T-cell (primary cell): ENCODE measurements around the gene FZR1. TPM values are rescaled to one million over a fixed set of nuclear protein-coding genes. Genes with fewer than 3 reads are reported as not detected.

Experiments used
- ATAC-seq, 4 experiments: fragments of 200-7000 bp in 3 of 4; fragments of 150-1000 bp in 1 of 4; cut with Tn5 transposase; replicated peaks in 1 of 4; 1 replicate in 3 of 4; 2 replicates in 1 of 4; pipeline ENCODE4 v1.10.0; 2021; ENCODE audit warnings: moderate library complexity in 3 of 4, mild to moderate bottlenecking in 2 of 4, moderate number of reproducible peaks in 1 of 4
- CTCF ChIA-PET, 2 donors: fragments of 300-600 bp; sonication (Branson Sonifier 250); formaldehyde crosslinking; loops; one replicate each; lab custom pipeline; 2022; ENCODE audit warnings: antibody characterized with exemption in 2 of 2; lab: Charles Lee
- POLR2A ChIA-PET, 2 donors: fragments of 300-600 bp; sonication (Branson Sonifier 250); formaldehyde crosslinking; loops; one replicate each; lab custom pipeline; 2022; ENCODE audit warnings: antibody characterized with exemption in 2 of 2; lab: Charles Lee
- DNase-seq, 35 experiments: peaks; one replicate each; pipeline versions ENCODE4 v3.0.0 to v3.0.0-alpha.2; 2013 to 2023
- H3K27ac ChIP-seq: one replicate; pipeline ENCODE4 v1.5.1; 2013; ENCODE audit warnings: low read length
- H3K27me3 ChIP-seq, 2 experiments: replicated peaks in 1 of 2; 1 replicate in 1 of 2; 2 replicates in 1 of 2; pipeline versions ENCODE4 v1.6.1 to v1.7.0; 2013; ENCODE audit warnings: low read length in 1 of 2, mixed read lengths in 1 of 2; ENCODE audit not compliant: control insufficient read depth in 2 of 2, insufficient read depth in 2 of 2; ENCODE audit errors: extremely low read depth in 1 of 2
- H3K36me3 ChIP-seq, 2 donors: 1 replicate in 1 of 2; 2 replicates in 1 of 2; pipeline versions ENCODE4 v1.6.1 to v1.7.0; 2013; ENCODE audit warnings: low read length in 1 of 2; ENCODE audit not compliant: control insufficient read depth in 2 of 2, insufficient read depth in 1 of 2; ENCODE audit errors: extremely low read depth in 1 of 2
- H3K4me1 ChIP-seq, 2 experiments: 1 replicate in 1 of 2; 2 replicates in 1 of 2; pipeline versions ENCODE4 v1.6.1 to v1.7.0; 2013; ENCODE audit warnings: low read length in 2 of 2, mixed read lengths in 1 of 2; ENCODE audit not compliant: insufficient read depth in 2 of 2, control insufficient read depth in 1 of 2; ENCODE audit errors: extremely low read depth in 1 of 2
- H3K4me3 ChIP-seq, 2 donors: 1 replicate in 1 of 2; 2 replicates in 1 of 2; pipeline versions ENCODE4 v1.5.1 to v1.7.0; 2013; ENCODE audit warnings: mild to moderate bottlenecking in 2 of 2, low read length in 1 of 2, moderate library complexity in 1 of 2; ENCODE audit not compliant: control insufficient read depth in 1 of 2; ENCODE audit errors: extremely low read depth in 1 of 2
- H3K9me3 ChIP-seq: 2 replicates; pipeline ENCODE4 v1.7.0; 2013
- H3K27ac Mint-ChIP-seq, 2 donors: one replicate each; pipeline ENCODE4 v1.8.0; 2020 to 2021; ENCODE audit warnings: mild to moderate bottlenecking in 2 of 2, mixed read lengths in 2 of 2
- H3K27me3 Mint-ChIP-seq, 2 donors: one replicate each; pipeline ENCODE4 v1.8.0; 2021 to 2022; ENCODE audit warnings: mixed read lengths in 2 of 2
- H3K36me3 Mint-ChIP-seq: one replicate; pipeline ENCODE4 v1.8.0; 2021; ENCODE audit warnings: mixed read lengths
- H3K4me1 Mint-ChIP-seq, 3 donors: one replicate each; pipeline ENCODE4 v1.8.0; 2020 to 2022; ENCODE audit warnings: mixed read lengths in 3 of 3, mild to moderate bottlenecking in 1 of 3
- H3K4me3 Mint-ChIP-seq, 3 donors: one replicate each; pipeline ENCODE4 v1.8.0; 2020 to 2022; ENCODE audit warnings: mild to moderate bottlenecking in 3 of 3, mixed read lengths in 3 of 3, moderate library complexity in 3 of 3
- H3K9me3 Mint-ChIP-seq, 3 donors: one replicate each; pipeline ENCODE4 v1.8.0; 2020 to 2022; ENCODE audit warnings: mixed read lengths in 3 of 3
- WGBS: methylation state at CpG from one replicate; pipeline ENCODE4 v1.1.5; 2013; ENCODE audit warnings: missing lambda C conversion rate; ENCODE audit not compliant: insufficient coverage; 5-methylcytosine and 5-hydroxymethylcytosine counted together
- total RNA-seq, 35 experiments: library from RNA in 6 of 35; stranded (reverse) in 6 of 35; fragments of 120-200 nt in 1 of 35; gene quantifications; one replicate each; pipeline versions ENCODE4 v1.2.1 to v1.2.4 and lab custom pipeline; 2013 to 2026

Gene FZR1
- total RNA-seq, 5 donors from 2014 or later (not counting 1 experiment from before 2014, with no cell fraction given), result 74.0 to 85.6 (median 77.8) TPM

DNA sequence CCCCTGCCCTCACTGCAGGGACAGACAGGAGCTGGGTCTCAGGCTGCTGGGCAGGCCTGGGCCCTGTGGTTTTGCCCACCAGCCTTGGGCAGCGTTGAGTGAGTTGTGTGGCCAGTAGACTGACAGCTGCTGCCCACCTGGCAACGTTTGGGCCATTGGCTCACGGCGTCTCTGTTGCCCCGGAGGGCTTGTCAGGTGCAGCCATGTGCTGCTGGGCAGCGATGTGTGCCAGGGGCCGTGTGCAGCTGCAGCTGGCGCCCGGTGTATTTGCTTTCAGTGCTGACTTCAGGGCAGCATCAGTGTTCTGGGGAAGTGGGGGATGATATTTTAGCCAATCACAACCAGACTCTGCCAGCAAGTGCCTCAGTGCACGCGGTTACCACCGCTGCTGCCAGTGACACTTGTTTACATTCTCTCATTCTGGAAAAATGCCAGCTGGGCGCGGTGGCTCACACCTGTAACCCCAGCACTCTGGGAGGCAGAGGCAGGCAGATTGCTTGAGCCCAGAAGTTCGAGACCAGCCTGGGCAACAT is 10.6 kb downstream of the FZR1 start:
- DNase-seq (peak in 34 of 35 experiments; percentile 34 to 78 (median 62)), ATAC-seq (peak; percentile 48 to 78 (median 64))
- CTCF ChIA-PET, result no interaction called here
- POLR2A ChIA-PET, result no interaction called here
- Mint-ChIP-seq H3K9me3 (no peaks in the 10 kb centered on the region), H3K4me3 (peak overlapping the region in 2 of 3 donors; percentile 9 to 23), H3K36me3 (peaks cover 5% of the 10 kb centered on the region), H3K4me1 (peaks cover 20 to 56% (median 56%) of the 10 kb centered on the region in 3 donors), H3K27me3 (no peaks in the 10 kb centered on the region), H3K27ac (peak overlapping the region; percentile 61 to 70)
- Histone ChIP-seq H3K4me3 (no peak overlapping the region), H3K9me3 (no peaks in the 10 kb centered on the region), H3K27ac (no peak overlapping the region), H3K36me3 (peaks cover 5 to 23% of the 10 kb centered on the region in 2 donors), H3K27me3 (no peaks in the 10 kb centered on the region), H3K4me1 (peaks cover 0 to 55% of the 10 kb centered on the region in 2 experiments)
- 53% methylated on average over 11 of the region's 15 CpGs for WGBS

DNA sequence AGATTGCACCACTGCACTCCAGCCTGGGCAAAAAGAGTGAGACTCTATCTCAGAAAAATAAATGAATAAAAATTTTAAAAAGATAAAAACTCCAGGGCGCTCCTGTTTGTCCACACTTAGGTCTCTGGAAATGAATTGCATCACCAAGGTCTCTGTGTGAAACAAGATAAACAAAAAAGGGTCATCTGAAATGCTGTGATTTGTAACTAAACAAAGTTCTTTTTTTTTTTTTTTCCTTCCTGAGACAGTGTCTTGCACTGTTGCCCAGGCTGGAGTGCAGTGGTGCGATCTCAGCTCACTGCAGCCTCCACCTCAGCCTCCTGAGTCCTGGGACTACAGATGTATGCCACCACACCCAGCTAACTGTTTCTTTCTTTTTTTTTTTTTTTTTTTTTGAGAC is 11.5 kb downstream of the FZR1 start:
- H3K27me3 Mint-ChIP-seq, result no peaks in the 10 kb centered on the region
- peaks cover 5% of the 10 kb centered on the region for H3K36me3 Mint-ChIP-seq
- H3K4me3 ChIP-seq, result no peak overlapping the region
- no peak for DNase-seq
- ChIA-PET CTCF (interaction anchor here in 1 of 2 donors (0.7 kb wide), 4 partner anchors 48 to 1149 kb away, joined by 4 to 8 read pairs (median 4); no protein-coding TSS in a partner anchor), POLR2A (interaction anchor here in 1 of 2 donors (0.6 kb wide), 1 partner anchor 79 kb away, joined by 5 read pairs; no protein-coding TSS in a partner anchor)
- peaks cover 10 to 25% of the 10 kb centered on the region in 2 donors for H3K36me3 ChIP-seq
- H3K4me1 ChIP-seq, result peaks cover 0 to 46% of the 10 kb centered on the region in 2 experiments
- H3K4me3 Mint-ChIP-seq, result no peak overlapping the region
- H3K4me1 Mint-ChIP-seq, result peaks cover 15 to 52% (median 47%) of the 10 kb centered on the region in 3 donors
- no peak overlapping the region for H3K27ac ChIP-seq
- no peaks in the 10 kb centered on the region for H3K9me3 Mint-ChIP-seq
- no peak for ATAC-seq
- WGBS, result no CpG with 5 or more reads among the region's 2 CpGs
- H3K27me3 ChIP-seq, result no peaks in the 10 kb centered on the region
- H3K9me3 ChIP-seq, result no peaks in the 10 kb centered on the region
- no peak overlapping the region for H3K27ac Mint-ChIP-seq

GRCh38 chr19:3518255-3518654 is 12.1 kb downstream of the FZR1 start:
- CTCF ChIA-PET, result interaction anchor here in 1 of 2 donors (0.7 kb wide), 3 partner anchors 49 to 630 kb away, joined by 4 to 8 read pairs (median 4); no protein-coding TSS in a partner anchor
- no peak for DNase-seq
- H3K36me3 Mint-ChIP-seq, result peaks cover 5% of the 10 kb centered on the region
- no peaks in the 10 kb centered on the region for H3K9me3 ChIP-seq
- no peaks in the 10 kb centered on the region for H3K9me3 Mint-ChIP-seq
- H3K4me3 ChIP-seq, result no peak overlapping the region
- no peaks in the 10 kb centered on the region for H3K27me3 ChIP-seq
- POLR2A ChIA-PET, result no interaction called here
- H3K27ac ChIP-seq, result no peak overlapping the region
- no peak overlapping the region for H3K27ac Mint-ChIP-seq
- no peak for ATAC-seq
- H3K4me1 Mint-ChIP-seq, result peaks cover 15 to 51% (median 46%) of the 10 kb centered on the region in 3 donors
- peaks cover 0 to 40% of the 10 kb centered on the region in 2 experiments for H3K4me1 ChIP-seq
- 95% methylated on average over 7 of the region's 10 CpGs for WGBS
- H3K4me3 Mint-ChIP-seq, result no peak overlapping the region
- no peaks in the 10 kb centered on the region for H3K27me3 Mint-ChIP-seq
- peaks cover 14 to 30% of the 10 kb centered on the region in 2 donors for H3K36me3 ChIP-seq

DNA sequence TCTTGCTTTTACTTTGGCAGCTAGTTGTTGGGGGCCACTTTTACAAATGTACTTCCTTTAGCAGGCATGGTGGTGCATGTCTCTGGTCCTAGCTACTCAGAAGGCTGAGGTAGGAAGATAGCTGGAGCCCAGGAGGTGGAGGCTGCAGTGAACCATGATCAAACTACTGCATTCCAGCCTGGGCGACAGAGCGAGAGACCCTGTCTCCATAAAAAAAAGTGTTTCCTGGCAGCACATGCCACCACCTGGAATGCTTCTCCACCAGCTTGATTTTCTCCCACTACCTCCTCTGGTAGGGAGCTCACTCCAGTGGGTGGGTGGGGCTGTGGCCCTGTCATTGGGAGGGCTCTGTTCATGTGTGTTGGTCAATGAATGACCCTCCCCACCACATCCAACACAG is 12.5 kb downstream of the FZR1 start:
- Histone ChIP-seq H3K4me3 (no peak overlapping the region), H3K36me3 (peaks cover 15 to 34% of the 10 kb centered on the region in 2 donors), H3K27me3 (no peaks in the 10 kb centered on the region), H3K27ac (no peak overlapping the region), H3K9me3 (no peaks in the 10 kb centered on the region), H3K4me1 (peaks cover 0 to 37% of the 10 kb centered on the region in 2 experiments)
- Mint-ChIP-seq H3K36me3 (peaks cover 5% of the 10 kb centered on the region), H3K4me3 (no peak overlapping the region), H3K9me3 (no peaks in the 10 kb centered on the region), H3K4me1 (peaks cover 15 to 50% (median 44%) of the 10 kb centered on the region in 3 donors), H3K27me3 (no peaks in the 10 kb centered on the region), H3K27ac (no peak overlapping the region)
- CTCF ChIA-PET, result no interaction called here
- 100% methylated on average over 1 of the region's 2 CpGs for WGBS
- DNase-seq (no peak), ATAC-seq (no peak)
- POLR2A ChIA-PET, result no interaction called here

DNA sequence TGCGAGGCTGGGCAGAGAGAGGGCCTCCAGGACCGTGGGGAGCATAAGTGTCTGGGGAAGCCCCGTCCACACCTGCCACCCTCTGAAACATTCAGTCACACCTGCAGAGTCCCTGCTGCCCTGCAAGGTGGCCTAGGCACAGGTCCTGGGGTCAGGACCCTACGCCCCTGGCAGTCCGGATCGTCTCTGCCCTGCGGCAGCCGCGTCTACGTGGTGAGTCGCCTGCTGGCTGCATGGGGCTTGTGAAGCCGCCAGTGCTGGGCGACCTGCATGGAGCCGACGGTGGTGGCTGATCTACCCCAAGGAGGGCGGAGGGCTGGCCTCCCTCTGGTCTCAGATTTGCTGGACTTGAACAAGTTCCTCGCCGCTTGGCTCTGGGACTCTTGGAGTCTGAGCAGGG is 13.0 kb downstream of the FZR1 start:
- H3K4me1 Mint-ChIP-seq, result peaks cover 15 to 46% (median 39%) of the 10 kb centered on the region in 3 donors
- POLR2A ChIA-PET, result no interaction called here

DNA sequence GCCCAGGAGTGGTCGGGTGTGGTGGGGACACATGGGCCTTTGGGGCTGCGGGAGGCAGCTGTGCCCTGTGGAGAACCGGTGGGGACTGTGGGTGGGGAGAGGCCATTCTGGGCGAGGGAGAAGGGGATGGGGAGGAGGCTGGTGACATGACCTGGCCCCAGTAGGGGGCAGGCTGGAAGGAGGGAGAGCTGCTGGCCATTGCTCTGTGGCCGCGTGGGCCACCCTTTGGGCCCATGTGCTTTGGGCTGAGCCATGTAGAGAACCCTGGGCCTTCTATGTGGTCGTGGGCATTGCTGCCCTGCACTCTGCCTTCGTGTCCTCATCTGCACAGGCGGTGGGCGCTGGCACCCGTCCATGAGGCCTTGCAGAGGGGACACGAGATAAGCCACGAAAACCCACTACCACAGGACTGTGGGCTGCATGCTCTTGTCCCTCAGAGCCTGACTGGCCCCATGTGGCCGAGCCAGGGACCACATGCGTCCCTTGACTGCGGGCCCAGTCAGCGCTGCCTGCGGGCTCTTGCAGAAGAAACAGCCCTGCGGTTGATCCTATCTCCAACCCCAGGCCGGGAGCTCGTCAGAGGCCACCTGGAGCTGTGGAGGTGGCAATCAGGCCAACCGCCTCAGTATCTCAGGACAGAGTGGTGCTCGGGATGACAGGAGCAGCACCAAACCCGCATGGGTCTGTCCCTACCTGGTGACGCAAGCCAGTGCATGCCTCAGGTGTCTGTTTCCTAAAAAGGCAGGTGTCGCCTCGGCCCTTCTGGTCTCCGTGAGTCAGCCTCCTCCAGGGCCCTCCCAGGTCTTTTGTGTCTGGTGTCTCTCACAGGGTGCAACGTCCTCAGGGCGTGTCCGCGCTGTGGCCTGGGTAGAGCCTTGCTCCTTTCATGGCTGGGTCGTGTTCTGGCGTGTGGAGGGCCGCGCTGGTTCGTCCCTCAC is 14.3 kb downstream of the FZR1 start:
- ATAC-seq, result no peak

More for the DNA sequence above, 13.0 kb downstream of the FZR1 start:
- H3K4me3 Mint-ChIP-seq, result no peak overlapping the region
- no peaks in the 10 kb centered on the region for H3K9me3 Mint-ChIP-seq
- H3K4me1 ChIP-seq, result peaks cover 0 to 37% of the 10 kb centered on the region in 2 experiments
- no peak for ATAC-seq
- no peak overlapping the region for H3K4me3 ChIP-seq
- H3K36me3 ChIP-seq, result peaks cover 19 to 39% of the 10 kb centered on the region in 2 donors
- H3K27me3 Mint-ChIP-seq, result no peaks in the 10 kb centered on the region
- WGBS, result 97% methylated on average over 16 of the region's 18 CpGs
- DNase-seq, result no peak
- H3K27me3 ChIP-seq, result no peaks in the 10 kb centered on the region
- H3K36me3 Mint-ChIP-seq, result peaks cover 9% of the 10 kb centered on the region
- H3K27ac Mint-ChIP-seq, result no peak overlapping the region
- no peaks in the 10 kb centered on the region for H3K9me3 ChIP-seq
- no peak overlapping the region for H3K27ac ChIP-seq
- CTCF ChIA-PET, result no interaction called here

More for the DNA sequence above, 14.3 kb downstream of the FZR1 start:
- Mint-ChIP-seq H3K9me3 (no peaks in the 10 kb centered on the region), H3K4me3 (no peak overlapping the region), H3K27me3 (no peaks in the 10 kb centered on the region), H3K4me1 (peaks cover 15 to 36% (median 28%) of the 10 kb centered on the region in 3 donors), H3K36me3 (peaks cover 11% of the 10 kb centered on the region), H3K27ac (no peak overlapping the region)
- no peak overlapping the region for H3K27ac ChIP-seq
- ChIA-PET POLR2A (no interaction called here), CTCF (no interaction called here)
- H3K9me3 ChIP-seq, result no peaks in the 10 kb centered on the region
- DNase-seq, result peak in 3 of 35 experiments; percentile 14 to 25 (median 17)
- peaks cover 0 to 29% of the 10 kb centered on the region in 2 experiments for H3K4me1 ChIP-seq
- no peaks in the 10 kb centered on the region for H3K27me3 ChIP-seq
- WGBS, result 94% methylated on average over 36 of the region's 37 CpGs
- no peak overlapping the region for H3K4me3 ChIP-seq
- H3K36me3 ChIP-seq, result peaks cover 22 to 47% of the 10 kb centered on the region in 2 donors
